ENCODE data around the gene PLEKHB2.
"Not testable (repeated sequence)": the region's sequence is repeated elsewhere in the genome, so short reads cannot be mapped to it uniquely, and the experiment has no call there.

Gene PLEKHB2

GRCh38 chr2:131145040-131145439, 39.9 kb downstream of the PLEKHB2 start:
- no peak for DNase-seq

- DNase-seq = no peak
These were observed 41.1 kb downstream of the PLEKHB2 start for GRCh38 chr2:131146231-131146630.

- DNase-seq = no peak
These were observed 41.6 kb downstream of the PLEKHB2 start for GRCh38 chr2:131146749-131147148.

GRCh38 chr2:131148426-131148825, 43.3 kb downstream of the PLEKHB2 start:
- DNase-seq = no peak

- not testable (repeated sequence) for DNase-seq
These were observed 45.0 kb downstream of the PLEKHB2 start for GRCh38 chr2:131150109-131150508.

- no peak for DNase-seq
These were observed 46.3 kb downstream of the PLEKHB2 start for GRCh38 chr2:131151398-131151797.

- DNase-seq = no peak
These were observed 46.9 kb downstream of the PLEKHB2 start for GRCh38 chr2:131152074-131152473.

- no peak for DNase-seq
These were observed 48.4 kb downstream of the PLEKHB2 start for GRCh38 chr2:131153529-131153928.

- peak in 1 of 2 experiments; percentile 35 for DNase-seq
These were observed 49.0 kb downstream of the PLEKHB2 start for GRCh38 chr2:131154071-131154531.

- no peak for DNase-seq
These were observed 49.5 kb downstream of the PLEKHB2 start for GRCh38 chr2:131154647-131155046.

- DNase-seq = no peak
These were observed 50.2 kb downstream of the PLEKHB2 start for GRCh38 chr2:131155208-131155855.

GRCh38 chr2:131156452-131157149, 51.5 kb downstream of the PLEKHB2 start:
- DNase-seq = no peak

- DNase-seq = not testable (repeated sequence)
These were observed 60.4 kb downstream of the PLEKHB2 start for GRCh38 chr2:131165562-131165961.

- no peak for DNase-seq
These were observed 63.4 kb downstream of the PLEKHB2 start for GRCh38 chr2:131168538-131168937.

GRCh38 chr2:131178050-131178449, 72.9 kb downstream of the PLEKHB2 start:
- DNase-seq = not testable (repeated sequence)

GRCh38 chr2:131178721-131179418, 73.7 kb downstream of the PLEKHB2 start:
- not testable (repeated sequence) for DNase-seq

- not testable (repeated sequence) for DNase-seq
These were observed 76.3 kb downstream of the PLEKHB2 start for GRCh38 chr2:131181451-131181850.

- not testable (repeated sequence) for DNase-seq
These were observed 88.3 kb downstream of the PLEKHB2 start for GRCh38 chr2:131193421-131193820.

GRCh38 chr2:131196186-131196585, 91.0 kb downstream of the PLEKHB2 start:
- not testable (repeated sequence) for DNase-seq

All from NCI-H187 (cell line).